ENCODE data around the gene C20orf144.

Gene C20orf144

DNA sequence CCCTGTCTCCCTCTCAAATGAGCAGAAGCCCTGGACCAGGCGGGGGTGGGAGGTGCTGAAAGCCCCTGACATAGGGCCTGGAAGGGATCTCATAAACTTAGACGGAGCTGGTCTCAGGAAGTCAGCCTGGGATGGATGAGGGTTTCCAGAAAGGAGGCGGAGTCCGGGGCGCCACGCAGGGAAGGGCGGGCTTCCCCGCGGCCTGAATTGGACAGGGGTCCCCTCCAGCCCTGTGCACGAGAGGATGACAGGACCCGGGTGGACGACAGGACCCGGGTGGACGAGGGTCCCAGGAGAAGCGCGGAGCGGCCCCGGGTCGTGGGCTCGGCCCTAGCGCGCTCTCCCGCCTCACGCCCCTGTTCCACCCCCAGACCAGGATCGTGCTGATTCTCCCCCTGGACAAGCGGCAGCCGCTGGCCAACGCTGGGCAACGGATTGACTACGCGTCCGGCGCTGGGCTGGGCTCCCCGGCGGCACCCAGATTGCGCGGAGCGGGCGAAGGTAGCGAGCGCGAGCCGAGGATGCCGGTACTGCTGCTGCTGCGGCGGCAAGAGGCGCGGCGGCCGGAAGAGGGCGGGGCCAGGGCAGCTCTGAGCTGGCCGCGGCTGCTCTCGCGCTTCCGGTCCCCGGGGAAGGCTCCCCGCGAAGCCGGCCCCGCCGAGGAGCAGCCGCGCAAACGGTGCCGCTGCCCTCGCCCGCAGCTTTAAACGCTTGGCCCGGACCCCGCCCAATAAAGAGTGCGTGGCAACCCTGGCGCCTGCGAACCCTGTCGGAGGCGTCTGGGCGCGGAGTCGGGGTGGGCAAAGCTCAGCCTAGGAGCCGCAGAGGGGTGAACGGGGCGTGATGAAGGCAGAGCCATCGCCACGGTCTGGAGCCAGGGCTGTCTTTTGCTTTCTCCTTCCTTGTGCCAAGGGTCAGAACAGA lies 1.3 kb downstream of the C20orf144 start:
- peak overlapping the region; percentile 67 for H3K27ac ChIP-seq
- TF ChIP-seq Cebpa-rat (IDR thresholded peaks at IDR 0.05), result no peak
- H3K36me3 ChIP-seq, result peaks cover 21% of the 10 kb centered on the region

DNA sequence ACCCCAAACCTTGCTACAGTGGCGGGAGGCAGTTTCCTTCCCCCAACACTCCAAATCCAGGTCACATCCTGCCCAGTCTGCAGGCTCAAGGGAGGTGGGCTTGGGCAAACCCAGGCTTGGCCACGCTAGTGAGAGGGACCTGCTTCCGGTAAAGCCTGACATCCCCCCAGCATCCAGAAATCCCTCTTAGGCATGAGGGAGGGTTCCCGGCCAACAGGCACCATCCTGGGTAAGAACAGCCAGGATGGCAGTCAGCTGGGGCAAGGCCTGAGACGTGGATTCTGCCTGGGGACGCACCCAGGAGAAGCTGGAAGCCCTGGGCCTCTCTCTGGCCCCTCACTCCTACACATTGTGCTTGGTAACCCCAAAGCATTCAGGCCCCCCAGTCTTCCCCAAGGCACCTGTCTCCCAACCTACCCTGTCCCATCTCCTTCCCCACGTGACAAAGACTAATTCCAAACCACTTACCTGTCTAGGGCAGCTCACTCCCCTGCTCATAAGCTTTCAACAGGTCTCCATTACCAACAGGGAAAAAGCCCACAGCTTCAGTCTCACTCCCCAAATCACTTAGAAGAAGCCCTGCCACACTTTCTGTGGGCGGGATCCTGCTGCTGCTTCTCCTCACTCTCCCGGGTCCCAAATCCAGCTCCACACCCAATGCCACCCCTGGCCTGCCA lies 2.1 kb downstream of the C20orf144 start:
- peaks cover 20% of the 10 kb centered on the region for H3K36me3 ChIP-seq
- peak overlapping the region; percentile 67 for H3K27ac ChIP-seq
- peak overlapping the region; percentile 72 for H3K4me3 ChIP-seq
- peak overlapping the region; percentile 99 for H3K4me2 ChIP-seq
- H4K20me1 ChIP-seq, result peaks cover 39% of the 10 kb centered on the region
- H3K9me3 ChIP-seq, result no peaks in the 10 kb centered on the region
- no peak for TF ChIP-seq Cebpa-rat (IDR thresholded peaks at IDR 0.05)
- no peaks in the 10 kb centered on the region for H3K27me3 ChIP-seq
- peaks cover 77% of the 10 kb centered on the region for H3K4me1 ChIP-seq
- peak overlapping the region; percentile 77 for H3K9ac ChIP-seq

More for the DNA sequence above, 1.3 kb downstream of the C20orf144 start:
- Histone ChIP-seq H3K9ac (peak overlapping the region; percentile 77), H3K9me3 (no peaks in the 10 kb centered on the region), H4K20me1 (peaks cover 35% of the 10 kb centered on the region), H3K4me1 (peaks cover 69% of the 10 kb centered on the region), H3K4me3 (peak overlapping the region; percentile 72), H3K4me2 (peak overlapping the region; percentile 99), H3K27me3 (no peaks in the 10 kb centered on the region)

DNA sequence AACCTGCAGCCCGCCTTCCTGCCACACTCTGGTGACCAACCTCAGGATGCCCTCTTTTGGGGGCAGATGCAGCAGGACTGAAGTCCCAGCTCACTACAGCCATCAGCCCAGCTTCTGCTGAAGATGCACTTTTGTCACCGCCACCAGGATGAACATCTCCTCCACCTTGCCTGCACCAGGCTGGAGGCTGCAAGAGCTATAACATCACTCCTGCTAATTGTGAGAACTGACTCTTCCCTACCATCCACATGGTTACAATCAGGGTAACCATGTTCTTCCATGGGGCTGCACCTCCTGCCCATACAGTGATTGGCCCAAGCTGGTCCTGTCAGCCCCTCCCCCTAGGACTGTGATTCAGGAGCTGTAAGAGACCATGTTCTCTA lies 2.6 kb downstream of the C20orf144 start:
- H3K27me3 ChIP-seq, result no peaks in the 10 kb centered on the region
- H3K4me3 ChIP-seq, result no peak overlapping the region
- TF ChIP-seq Cebpa-rat (IDR thresholded peaks at IDR 0.05), result no peak
- H3K4me1 ChIP-seq, result peaks cover 81% of the 10 kb centered on the region
- peak overlapping the region; percentile 99 for H3K4me2 ChIP-seq
- peaks cover 15% of the 10 kb centered on the region for H3K36me3 ChIP-seq
- H3K9ac ChIP-seq, result no peak overlapping the region
- no peaks in the 10 kb centered on the region for H3K9me3 ChIP-seq
- peaks cover 39% of the 10 kb centered on the region for H4K20me1 ChIP-seq
- peak overlapping the region; percentile 67; the same call in 1 of the 2 replicates for H3K27ac ChIP-seq

DNA sequence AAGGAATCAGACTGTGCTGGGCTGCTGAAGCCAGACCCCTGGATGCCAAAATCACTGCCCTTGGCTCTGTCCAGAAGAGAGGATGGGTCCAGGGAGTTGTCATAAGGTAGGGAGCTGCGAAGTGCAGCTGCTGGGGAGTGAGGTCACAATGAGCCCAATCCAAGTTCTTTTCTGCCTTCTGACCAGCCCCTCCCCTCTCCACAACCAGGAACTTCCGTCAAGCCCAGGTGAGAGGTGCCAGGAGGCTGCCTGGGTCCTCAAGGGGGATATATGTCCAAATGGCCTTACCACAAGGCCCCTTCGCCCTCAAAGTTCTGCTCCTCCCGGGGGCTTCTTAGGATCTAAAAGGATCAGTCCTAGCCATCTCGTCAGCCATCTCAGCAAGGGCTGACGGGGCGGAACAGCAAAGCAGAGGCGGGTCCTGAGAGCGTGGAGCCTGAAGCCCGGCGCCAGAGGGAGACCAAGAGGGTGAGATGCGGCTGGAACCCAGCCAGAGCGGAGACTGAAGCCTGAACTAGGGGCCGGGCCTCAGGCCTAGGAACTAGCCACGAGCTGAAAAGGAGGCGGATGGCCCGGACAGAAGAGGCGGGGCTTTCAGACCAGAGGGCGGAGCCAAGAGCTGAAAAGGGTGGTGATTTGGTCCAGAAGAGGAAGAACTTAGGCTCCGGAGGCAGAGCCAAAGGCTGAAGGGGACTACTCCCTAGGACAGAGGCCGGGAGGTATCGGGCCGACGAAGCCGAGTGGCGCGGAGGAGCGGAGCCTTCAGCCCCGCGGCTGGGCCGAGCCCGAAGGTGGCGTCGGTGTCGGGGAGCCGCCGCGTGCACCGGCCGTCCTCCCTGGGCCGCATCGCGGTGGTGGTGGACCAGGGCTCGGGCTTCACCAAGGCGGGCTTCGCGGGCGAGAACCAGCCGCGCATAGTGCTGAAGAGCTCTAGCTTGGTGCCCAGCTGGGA lies 4.4 kb downstream of the C20orf144 start, which contains the start of gene ACTL10:
Gene ACTL10 (plus strand): TSS at position 651 of the 952 bp plus-strand sequence. CDS start 555 bp downstream, outside the sequence.
- H3K9ac ChIP-seq, result peak within 1 kb of the TSS; percentile 81

DNA sequence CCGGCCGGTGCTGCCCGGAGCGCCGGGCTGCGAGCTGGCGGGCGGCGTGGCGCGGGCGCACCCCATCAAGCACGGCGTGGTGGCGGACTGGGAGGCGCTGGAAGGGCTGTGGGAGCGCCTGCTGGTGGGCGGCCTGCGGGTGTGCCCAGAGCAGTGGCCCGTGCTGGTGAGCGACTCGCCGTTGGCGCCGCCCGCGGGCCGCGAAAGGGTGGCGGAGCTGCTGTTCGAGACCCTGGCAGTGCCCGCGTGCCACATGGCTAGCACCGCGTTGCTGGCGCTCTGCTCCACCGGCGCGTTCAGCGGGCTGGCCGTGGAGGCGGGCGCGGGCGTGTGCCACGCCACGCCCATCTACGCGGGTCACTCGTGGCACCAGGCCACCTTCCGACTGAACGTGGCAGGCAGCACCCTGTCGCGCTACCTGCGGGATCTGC lies 5.1 kb downstream of the C20orf144 start:
- Histone ChIP-seq H3K9ac (peak overlapping the region; percentile 81), H3K4me2 (peak overlapping the region; percentile 95), H3K27ac (peak overlapping the region; percentile 86), H3K4me1 (peaks cover 96% of the 10 kb centered on the region), H3K4me3 (peak overlapping the region; percentile 73), H3K27me3 (no peaks in the 10 kb centered on the region), H3K9me3 (no peaks in the 10 kb centered on the region), H3K36me3 (peaks cover 20% of the 10 kb centered on the region), H4K20me1 (peaks cover 21% of the 10 kb centered on the region)
- no peak for TF ChIP-seq Cebpa-rat (IDR thresholded peaks at IDR 0.05)

More for the DNA sequence above, 4.4 kb downstream of the C20orf144 start, which contains the start of gene ACTL10:
- peak within 1 kb of the TSS; percentile 73 for H3K4me3 ChIP-seq
- H3K27ac ChIP-seq, result peak within 1 kb of the TSS; percentile 86
- peaks cover 89% of the 10 kb centered on the region for H3K4me1 ChIP-seq
- peaks cover 28% of the 10 kb centered on the region for H4K20me1 ChIP-seq
- H3K4me2 ChIP-seq, result peak within 1 kb of the TSS; percentile 95
- peaks cover 20% of the 10 kb centered on the region for H3K36me3 ChIP-seq
- H3K27me3 ChIP-seq, result no peaks in the 10 kb centered on the region
- no peak for TF ChIP-seq Cebpa-rat (IDR thresholded peaks at IDR 0.05)
- H3K9me3 ChIP-seq, result no peaks in the 10 kb centered on the region

DNA sequence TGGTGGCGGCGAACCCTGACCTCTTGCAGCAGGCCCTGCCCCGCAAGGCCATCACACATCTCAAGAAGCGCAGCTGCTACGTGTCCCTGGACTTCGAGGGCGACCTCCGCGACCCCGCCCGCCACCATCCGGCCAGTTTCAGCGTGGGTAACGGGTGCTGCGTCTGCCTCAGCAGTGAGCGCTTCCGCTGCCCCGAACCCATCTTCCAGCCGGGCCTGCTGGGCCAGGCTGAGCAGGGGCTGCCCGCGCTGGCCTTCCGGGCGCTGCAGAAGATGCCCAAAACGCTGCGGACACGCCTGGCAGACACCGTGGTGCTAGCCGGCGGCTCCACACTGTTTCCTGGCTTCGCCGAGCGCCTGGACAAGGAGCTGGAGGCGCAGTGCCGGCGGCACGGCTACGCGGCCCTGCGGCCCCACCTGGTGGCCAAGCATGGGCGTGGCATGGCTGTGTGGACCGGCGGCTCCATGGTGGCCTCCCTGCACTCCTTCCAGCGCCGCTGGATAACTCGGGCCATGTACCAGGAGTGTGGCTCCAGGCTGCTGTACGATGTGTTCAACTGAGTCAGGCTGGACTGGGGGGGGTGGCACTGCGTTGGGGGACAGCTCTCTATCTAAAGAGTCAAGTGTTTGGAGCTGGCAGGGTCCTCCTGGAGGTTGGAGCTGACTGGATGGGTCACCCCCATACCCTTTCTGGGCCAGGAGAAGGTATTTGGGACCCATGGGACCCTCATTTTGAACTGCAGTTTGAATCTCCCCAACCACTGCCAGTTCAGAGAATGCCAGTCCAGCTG lies 5.7 kb downstream of the C20orf144 start:
- no peaks in the 10 kb centered on the region for H3K9me3 ChIP-seq
- peaks cover 15% of the 10 kb centered on the region for H4K20me1 ChIP-seq
- H3K4me3 ChIP-seq, result peak overlapping the region; percentile 73
- H3K27ac ChIP-seq, result peak overlapping the region; percentile 86
- H3K4me1 ChIP-seq, result peaks cover 98% of the 10 kb centered on the region
- no peaks in the 10 kb centered on the region for H3K27me3 ChIP-seq
- peak overlapping the region; percentile 81 for H3K9ac ChIP-seq
- peaks cover 20% of the 10 kb centered on the region for H3K36me3 ChIP-seq
- no peak for TF ChIP-seq Cebpa-rat (IDR thresholded peaks at IDR 0.05)
- peak overlapping the region; percentile 95 for H3K4me2 ChIP-seq

DNA sequence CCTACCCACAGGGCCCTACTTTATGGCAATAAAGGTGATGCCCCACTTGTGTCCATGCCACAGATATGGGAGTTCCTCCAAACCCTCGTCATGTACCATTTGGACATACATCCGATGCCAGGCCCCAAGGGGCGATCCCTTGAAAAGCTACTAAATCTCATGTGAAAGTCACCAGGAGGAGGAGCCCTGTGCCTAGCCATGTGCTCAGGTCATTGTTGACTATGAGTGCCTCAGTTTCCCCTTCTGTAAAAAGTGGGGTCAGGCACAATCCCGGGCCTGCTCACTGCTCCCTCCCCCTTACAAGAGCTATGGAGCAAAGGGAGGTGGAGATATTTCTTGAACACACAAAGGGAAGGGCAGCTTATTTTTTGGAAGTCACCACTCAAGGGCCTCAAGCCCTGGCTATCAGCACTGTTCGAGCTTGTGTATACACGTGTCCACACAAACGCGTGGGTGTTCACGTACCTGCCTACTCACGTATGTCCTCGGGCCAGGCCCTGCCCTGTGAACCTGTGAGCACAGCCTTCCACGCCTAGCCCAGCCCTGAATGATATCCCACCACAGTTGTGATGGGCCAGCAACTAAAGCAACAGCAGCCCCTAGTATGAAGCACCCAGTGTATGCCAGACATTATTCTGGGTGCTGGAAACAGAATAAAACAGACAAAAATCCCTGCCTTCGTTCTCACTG lies 6.5 kb downstream of the C20orf144 start:
- Histone ChIP-seq H3K36me3 (peaks cover 20% of the 10 kb centered on the region), H3K4me2 (peak overlapping the region; percentile 95), H3K9me3 (no peaks in the 10 kb centered on the region), H3K27me3 (no peaks in the 10 kb centered on the region), H3K27ac (no peak overlapping the region), H3K9ac (peak overlapping the region; percentile 81; the same call in 1 of the 2 replicates), H3K4me3 (no peak overlapping the region), H4K20me1 (peaks cover 9% of the 10 kb centered on the region), H3K4me1 (peaks cover 99% of the 10 kb centered on the region)
- no peak for TF ChIP-seq Cebpa-rat (IDR thresholded peaks at IDR 0.05)

DNA sequence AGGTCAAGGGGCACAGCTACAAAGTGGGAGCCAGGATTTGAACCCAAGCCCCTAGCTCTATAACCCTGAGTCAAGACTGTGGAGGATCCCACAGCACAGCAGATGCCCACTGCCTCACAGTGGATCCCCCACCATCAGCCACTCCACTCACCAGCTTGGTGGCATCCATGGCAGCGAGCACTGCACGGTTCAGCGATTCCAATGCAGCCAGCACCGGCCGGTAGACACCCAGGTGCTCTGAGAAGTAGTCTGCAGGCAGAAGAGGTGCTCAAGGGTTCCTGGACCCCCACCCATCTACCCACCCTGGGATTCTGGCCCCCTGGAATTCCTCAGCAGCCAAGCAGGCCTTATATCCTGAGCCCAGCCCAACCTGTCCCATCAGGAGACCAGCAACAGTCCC lies 7.1 kb downstream of the C20orf144 start:
- TF ChIP-seq Cebpa-rat (IDR thresholded peaks at IDR 0.05), result no peak
- Histone ChIP-seq H3K36me3 (peaks cover 20% of the 10 kb centered on the region), H3K9me3 (no peaks in the 10 kb centered on the region), H3K4me1 (peaks cover 97% of the 10 kb centered on the region), H3K4me2 (peak overlapping the region; percentile 95), H3K27ac (peak overlapping the region; percentile 55; the same call in 1 of the 2 replicates), H3K9ac (no peak overlapping the region), H3K27me3 (no peaks in the 10 kb centered on the region), H4K20me1 (peaks cover 9% of the 10 kb centered on the region), H3K4me3 (no peak overlapping the region)
